Mesodermal cell (in vitro differentiated cells): ENCODE measurements around the gene AOPEP.

ENCODE experiments used
- H3K27ac ChIP-seq: 2 replicates; pipeline ENCODE4 v1.7.0; 2013; ENCODE audit warnings: mild to moderate bottlenecking, low read depth, low read length, moderate library complexity; ENCODE audit not compliant: severe bottlenecking
- H3K36me3 ChIP-seq: 2 replicates; pipeline ENCODE4 v1.7.1; 2013; ENCODE audit warnings: mild to moderate bottlenecking, low read length, moderate library complexity; ENCODE audit not compliant: control insufficient read depth, insufficient read depth
- H3K4me1 ChIP-seq: one replicate; pipeline ENCODE4 v1.7.1; 2013; ENCODE audit warnings: mild to moderate bottlenecking, low read length; ENCODE audit not compliant: insufficient read depth, control insufficient read depth, poor library complexity, severe bottlenecking
- H3K4me3 ChIP-seq: 2 replicates; pipeline ENCODE4 v1.7.0; 2013; ENCODE audit warnings: low read length, control low read depth, mild to moderate bottlenecking; ENCODE audit not compliant: insufficient read depth, poor library complexity, severe bottlenecking; ENCODE audit errors: extremely low read depth
- H3K9me3 ChIP-seq: 2 replicates; pipeline ENCODE4 v1.7.1; 2013; ENCODE audit warnings: mild to moderate bottlenecking, low read length, moderate library complexity; ENCODE audit not compliant: control insufficient read depth
- WGBS, 2 experiments: methylation state at CpG; one replicate each; pipeline ENCODE4 v1.1.5; 2013; ENCODE audit warnings: missing lambda C conversion rate in 2 of 2; ENCODE audit not compliant: insufficient coverage in 2 of 2; 5-methylcytosine and 5-hydroxymethylcytosine counted together

AOPEP gene

DNA sequence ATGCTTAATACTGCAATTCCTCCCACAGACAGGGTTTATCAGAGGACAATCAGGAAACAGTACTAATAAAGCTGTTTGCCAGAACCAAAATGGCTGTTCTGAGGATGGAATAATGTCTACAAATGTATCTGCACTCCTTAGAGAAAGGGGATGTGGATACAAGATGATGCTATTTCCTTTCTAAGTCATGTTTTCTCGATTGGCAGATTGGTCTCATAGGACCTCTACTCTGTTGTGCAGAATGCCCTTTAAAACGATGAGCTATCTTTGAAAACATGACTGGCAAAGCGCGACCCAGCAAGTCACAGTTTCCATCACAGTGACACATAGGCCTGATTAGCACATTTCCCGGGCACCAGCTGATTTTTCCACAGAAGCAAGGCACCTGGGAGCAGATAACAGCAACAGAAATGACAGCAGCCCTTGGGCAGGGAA lies 54.0 kb downstream of the AOPEP start:
- H3K27ac ChIP-seq = peak overlapping the region; percentile 59
- no peaks in the 10 kb centered on the region for H3K9me3 ChIP-seq
- no peaks in the 10 kb centered on the region for H3K36me3 ChIP-seq
- 82 to 88% methylated on average over 5 of the region's 5 CpGs for WGBS, 2 experiments
- no peak overlapping the region for H3K4me3 ChIP-seq
- H3K4me1 ChIP-seq = peaks cover 3% of the 10 kb centered on the region

DNA sequence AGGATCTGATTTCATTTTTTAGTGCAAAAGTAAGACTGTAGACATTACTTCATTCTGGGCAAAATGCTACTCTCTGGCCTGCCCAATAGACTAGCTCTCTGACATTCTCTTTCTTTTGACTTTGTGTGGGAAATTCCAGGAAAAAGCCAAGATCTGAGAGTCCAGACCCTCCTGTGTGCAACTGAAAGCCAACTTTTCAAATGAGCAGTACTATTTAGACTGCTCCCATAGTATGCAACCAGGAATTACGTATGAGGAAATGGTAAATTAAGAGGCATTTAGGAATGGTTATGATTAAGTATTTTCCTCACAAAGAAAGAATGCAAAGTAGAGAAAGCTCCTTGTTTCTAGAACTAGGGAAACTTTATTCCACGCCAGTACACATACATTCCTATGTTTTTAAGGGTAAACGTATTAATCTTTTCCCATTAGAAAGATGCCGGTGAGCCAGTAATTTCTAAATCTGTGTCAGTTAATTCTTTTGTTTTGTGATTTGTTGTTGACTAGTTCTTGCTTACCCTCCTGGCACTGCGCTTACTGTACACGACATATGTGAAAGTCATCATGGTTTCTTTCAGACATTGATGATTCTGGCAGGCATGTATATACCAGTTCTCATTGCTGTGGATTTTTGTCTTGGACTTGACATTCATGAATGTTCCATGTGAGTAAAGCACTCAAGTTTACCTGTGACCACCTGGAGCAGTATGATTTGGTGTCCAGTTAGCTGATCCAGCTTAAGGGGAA lies 56.0 kb downstream of the AOPEP start:
- Histone ChIP-seq H3K4me3 (no peak overlapping the region), H3K36me3 (no peaks in the 10 kb centered on the region), H3K4me1 (peaks cover 3% of the 10 kb centered on the region), H3K9me3 (no peaks in the 10 kb centered on the region), H3K27ac (peak overlapping the region; percentile 53)
- WGBS, 2 experiments = 97% methylated on average over 4 to 6 of the region's 6 CpGs

DNA sequence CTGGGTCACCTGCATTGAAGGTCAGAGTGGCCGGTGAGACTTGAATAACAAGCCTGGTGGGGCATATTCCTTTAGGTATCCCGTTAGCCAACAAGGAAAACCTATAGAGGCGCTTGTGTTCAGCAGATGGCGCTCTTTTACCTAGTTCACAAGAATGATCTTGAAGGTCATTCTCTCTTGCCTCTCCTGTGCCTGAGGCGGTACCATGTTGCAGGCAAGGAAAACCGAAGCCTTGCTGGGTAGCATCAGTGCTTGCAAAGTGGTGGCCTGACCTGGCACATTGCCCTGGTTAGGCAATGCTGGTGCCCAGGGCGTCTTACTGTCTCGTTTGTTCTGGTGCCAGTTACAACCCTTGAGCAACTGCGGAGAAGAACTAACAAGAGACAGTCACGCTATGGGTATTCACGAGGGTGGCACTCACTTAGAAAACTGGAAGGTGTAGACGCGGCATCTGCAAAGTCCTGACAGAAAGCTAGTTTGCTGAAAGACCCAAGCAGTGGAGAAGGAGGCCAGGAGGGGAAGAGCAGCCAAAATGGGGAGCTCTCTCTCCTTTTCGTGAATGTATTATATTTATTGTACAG lies 56.7 kb downstream of the AOPEP start:
- WGBS, 2 experiments = 60 to 65% methylated on average over 13 of the region's 14 CpGs
- H3K27ac ChIP-seq = no peak overlapping the region

DNA sequence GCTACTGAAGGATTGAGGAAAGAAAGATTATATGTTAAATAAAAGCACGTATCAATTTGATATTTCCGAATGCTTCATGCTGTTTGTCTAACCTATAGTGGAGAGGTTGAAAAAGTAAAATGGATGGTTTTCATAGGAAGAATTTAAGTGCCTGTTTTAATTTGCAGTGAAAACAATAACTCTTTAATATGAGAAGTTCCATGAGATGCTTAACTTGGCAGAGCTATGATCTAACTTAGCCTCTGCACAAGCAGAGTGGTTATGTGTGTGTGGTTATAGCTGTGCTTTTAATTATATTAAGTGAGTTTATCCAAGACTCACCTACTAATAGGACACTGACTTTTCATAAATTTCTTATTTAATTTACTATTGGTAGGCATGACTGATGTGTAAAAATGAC lies 57.4 kb downstream of the AOPEP start:
- Histone ChIP-seq H3K4me1 (peaks cover 3% of the 10 kb centered on the region), H3K27ac (no peak overlapping the region), H3K36me3 (no peaks in the 10 kb centered on the region), H3K9me3 (no peaks in the 10 kb centered on the region), H3K4me3 (no peak overlapping the region)
- WGBS, 2 experiments = 96 to 100% methylated on average over 2 of the region's 2 CpGs

More for the DNA sequence above, 56.7 kb downstream of the AOPEP start:
- Histone ChIP-seq H3K4me1 (peaks cover 3% of the 10 kb centered on the region), H3K9me3 (no peaks in the 10 kb centered on the region), H3K4me3 (no peak overlapping the region), H3K36me3 (no peaks in the 10 kb centered on the region)

DNA sequence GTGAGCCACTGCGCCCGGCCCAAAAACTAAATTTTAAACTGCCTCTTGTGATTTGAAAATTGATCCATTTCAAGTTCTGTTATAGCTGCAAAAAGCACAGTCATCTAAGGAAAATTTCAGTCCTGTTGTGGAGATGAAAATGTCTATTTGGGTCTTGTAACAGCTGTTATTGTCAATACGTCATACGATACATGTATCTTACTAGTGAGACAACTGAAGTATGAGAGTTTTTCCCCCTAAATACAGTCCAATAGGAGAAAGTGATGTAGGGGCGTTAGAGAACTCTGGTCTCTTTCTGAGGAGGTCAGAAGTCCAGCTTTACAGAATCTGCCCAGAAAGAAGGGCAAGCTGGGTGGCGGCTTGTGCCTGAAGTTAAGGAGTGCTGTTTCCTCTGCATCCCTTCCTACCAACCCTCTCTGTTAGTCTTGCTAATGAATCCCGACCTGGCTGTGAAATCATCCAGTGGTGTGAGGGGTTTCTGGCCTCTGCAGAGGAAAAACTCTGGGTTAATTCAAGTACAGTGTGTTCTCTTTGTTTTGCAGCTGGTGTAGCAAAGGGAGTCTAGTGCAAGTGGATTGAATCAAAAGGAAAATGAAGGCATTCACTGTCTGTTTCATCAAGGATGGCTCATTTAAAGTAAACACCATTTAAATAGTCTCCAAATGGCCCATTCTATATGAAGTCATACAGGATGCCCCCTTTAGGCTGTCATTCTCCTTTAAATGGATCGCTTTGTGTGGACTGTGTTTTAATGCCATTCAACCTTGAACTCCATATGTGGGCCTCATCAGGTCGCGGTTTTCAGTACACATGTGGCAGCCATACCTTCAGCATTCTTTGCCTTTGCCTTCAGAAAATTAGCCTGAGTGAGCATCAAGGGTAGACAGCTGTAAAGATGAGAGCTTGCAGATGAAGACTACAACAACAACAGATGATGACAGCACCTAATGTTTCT lies 59.0 kb downstream of the AOPEP start:
- Histone ChIP-seq H3K36me3 (no peaks in the 10 kb centered on the region), H3K4me3 (no peak overlapping the region), H3K4me1 (peaks cover under 1% of the 10 kb centered on the region), H3K9me3 (no peaks in the 10 kb centered on the region), H3K27ac (no peak overlapping the region)
- WGBS, 2 experiments = 92 to 96% methylated on average over 3 to 6 of the region's 10 CpGs

DNA sequence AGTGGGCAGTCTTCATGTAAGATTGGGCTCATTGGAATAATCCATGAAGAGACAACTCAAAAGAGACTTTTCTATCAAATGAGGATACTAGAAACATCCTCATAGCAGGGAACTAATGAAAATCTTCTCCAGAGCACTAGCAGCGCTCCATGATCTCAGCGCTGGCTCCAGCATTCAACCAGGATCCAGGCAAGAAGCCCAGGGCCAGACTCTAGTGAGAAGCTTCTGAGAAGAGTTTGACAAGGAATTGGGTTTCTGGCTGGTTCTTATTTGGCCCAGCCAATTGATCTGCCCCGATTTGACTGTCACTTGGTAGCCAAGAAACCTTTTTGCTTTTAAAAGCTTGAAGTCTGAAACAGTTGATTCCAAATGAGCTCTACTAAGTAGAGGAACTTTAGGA lies 60.1 kb downstream of the AOPEP start:
- 93 to 96% methylated on average over 2 to 3 of the region's 3 CpGs for WGBS, 2 experiments
- no peak overlapping the region for H3K27ac ChIP-seq

DNA sequence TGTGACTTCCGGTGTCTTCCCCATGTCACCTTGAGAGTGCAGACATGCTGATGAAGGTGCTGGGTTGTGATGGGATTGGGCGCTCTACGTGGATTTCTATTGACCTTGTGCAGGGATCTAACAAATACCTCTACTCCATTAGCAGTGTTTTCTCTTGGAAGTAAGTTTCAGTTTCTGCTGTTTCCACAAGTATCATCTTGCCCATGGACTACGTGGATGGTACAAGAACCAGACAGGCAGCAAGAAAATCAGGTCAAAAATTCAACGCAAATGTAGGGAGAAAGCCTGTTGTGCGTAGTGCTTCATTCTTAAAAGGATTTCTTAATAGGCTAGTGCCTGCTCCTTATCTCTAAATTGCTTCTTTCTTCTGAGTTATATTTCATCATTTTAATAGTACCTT lies 60.8 kb downstream of the AOPEP start:
- Histone ChIP-seq H3K4me3 (no peak overlapping the region), H3K27ac (no peak overlapping the region), H3K9me3 (no peaks in the 10 kb centered on the region), H3K36me3 (peaks cover 7% of the 10 kb centered on the region), H3K4me1 (no peaks in the 10 kb centered on the region)
- 94 to 100% methylated on average over 2 of the region's 6 CpGs for WGBS, 2 experiments

More for the DNA sequence above, 60.1 kb downstream of the AOPEP start:
- Histone ChIP-seq H3K36me3 (peaks cover 7% of the 10 kb centered on the region), H3K4me3 (no peak overlapping the region), H3K4me1 (no peaks in the 10 kb centered on the region), H3K9me3 (no peaks in the 10 kb centered on the region)

DNA sequence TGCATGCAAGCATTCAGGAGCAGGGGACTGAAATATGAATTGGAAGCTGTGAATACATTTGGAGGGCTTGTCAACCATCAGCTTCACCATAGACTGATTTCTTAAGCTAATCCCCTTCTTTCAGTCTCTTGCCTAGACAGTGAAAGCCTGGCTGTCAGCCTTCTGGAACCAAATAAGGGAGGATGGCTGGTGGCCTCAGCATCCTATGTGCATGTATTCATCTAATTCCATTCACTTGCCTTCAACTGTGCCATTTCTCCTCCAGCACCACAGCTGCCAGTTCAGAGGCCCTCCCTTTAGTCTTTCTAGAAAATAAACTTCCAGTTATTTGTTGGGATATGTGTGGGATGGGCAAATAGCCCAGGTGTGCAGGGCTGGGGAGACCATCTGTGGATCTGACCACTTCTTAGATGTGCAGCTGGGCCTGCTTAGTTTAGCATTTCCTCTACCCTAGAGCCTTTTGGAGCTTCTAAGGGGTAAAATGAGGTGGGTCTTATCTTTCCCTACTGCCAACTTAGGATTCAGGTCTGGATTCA lies 62.1 kb downstream of the AOPEP start:
- Histone ChIP-seq H3K27ac (no peak overlapping the region), H3K36me3 (peaks cover 12% of the 10 kb centered on the region), H3K4me1 (peaks cover 8% of the 10 kb centered on the region)

DNA sequence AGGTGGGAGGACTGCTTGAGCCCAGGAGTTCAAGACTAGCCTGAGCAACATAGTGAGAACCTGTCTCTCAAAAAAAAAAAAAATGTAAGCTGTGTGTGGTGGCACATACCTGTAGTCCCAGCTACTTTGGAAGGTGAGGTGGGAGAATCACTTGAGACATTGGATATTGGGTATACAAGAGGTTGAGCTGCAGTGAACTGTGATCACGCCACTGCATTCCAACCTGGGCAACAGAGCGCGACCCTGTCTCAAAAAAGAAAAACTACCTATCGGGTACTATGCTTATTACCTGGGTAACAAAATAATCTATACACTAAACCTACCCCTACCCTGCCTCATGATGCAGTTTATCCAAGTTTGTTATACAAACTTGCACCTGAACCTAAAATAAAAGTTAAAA lies 64.9 kb downstream of the AOPEP start:
- H3K36me3 ChIP-seq = peaks cover 29% of the 10 kb centered on the region
- no peak overlapping the region for H3K27ac ChIP-seq
- H3K9me3 ChIP-seq = no peaks in the 10 kb centered on the region
- no peak overlapping the region for H3K4me3 ChIP-seq
- WGBS, 2 experiments = 90 to 93% methylated on average over 3 of the region's 4 CpGs
- H3K4me1 ChIP-seq = peaks cover 8% of the 10 kb centered on the region

More for the DNA sequence above, 62.1 kb downstream of the AOPEP start:
- Histone ChIP-seq H3K4me3 (no peak overlapping the region), H3K9me3 (no peaks in the 10 kb centered on the region)

DNA sequence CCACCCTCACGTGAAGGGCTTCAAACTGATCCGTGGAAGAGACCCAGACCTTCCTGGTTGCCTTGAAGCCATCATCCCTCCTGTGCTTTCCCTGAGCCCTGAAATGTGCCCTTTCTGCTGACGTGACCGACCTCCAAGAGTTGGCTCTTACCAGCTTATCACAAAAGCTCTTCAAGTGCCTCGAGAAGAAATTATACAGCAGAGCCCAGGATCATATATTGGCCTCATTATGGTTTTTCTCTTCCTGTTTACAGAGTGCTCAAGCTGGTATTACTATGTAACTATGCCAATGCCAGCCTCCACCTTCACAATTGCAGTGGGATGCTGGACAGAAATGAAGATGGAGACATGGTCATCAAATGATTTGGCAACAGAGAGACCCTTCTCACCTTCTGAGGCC lies 66.0 kb downstream of the AOPEP start:
- Histone ChIP-seq H3K9me3 (no peaks in the 10 kb centered on the region), H3K36me3 (peaks cover 35% of the 10 kb centered on the region), H3K27ac (peak overlapping the region; percentile 2), H3K4me3 (no peak overlapping the region), H3K4me1 (peaks cover 8% of the 10 kb centered on the region)
- 94 to 98% methylated on average over 4 of the region's 5 CpGs for WGBS, 2 experiments
